ENCODE results near the gene GFY.
A peak's percentile ranks its signal among the peaks of the same experiment; 100 is the strongest.

GFY gene, protein sequence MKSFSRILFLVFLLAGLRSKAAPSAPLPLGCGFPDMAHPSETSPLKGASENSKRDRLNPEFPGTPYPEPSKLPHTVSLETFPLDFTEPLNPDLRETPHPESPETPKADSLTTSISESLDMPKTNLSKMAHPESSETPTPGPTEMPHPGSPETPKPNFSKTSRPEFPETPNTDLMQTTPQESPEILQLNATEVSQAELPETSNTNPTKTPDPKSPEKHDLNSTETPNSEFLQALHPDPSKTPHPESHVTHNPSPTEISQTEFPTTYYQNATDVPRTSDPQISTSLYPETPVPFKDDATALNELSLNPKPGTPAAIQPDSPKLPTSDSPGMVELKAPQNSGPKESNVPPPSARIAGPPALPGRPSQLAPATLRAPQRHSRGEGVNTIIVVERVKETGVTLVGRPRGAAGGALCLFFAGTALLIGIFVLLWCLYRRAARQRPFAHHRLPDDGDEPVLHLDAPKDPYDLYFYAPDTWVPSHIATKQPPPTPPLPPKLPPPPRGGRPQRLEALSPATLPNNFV

DNA sequence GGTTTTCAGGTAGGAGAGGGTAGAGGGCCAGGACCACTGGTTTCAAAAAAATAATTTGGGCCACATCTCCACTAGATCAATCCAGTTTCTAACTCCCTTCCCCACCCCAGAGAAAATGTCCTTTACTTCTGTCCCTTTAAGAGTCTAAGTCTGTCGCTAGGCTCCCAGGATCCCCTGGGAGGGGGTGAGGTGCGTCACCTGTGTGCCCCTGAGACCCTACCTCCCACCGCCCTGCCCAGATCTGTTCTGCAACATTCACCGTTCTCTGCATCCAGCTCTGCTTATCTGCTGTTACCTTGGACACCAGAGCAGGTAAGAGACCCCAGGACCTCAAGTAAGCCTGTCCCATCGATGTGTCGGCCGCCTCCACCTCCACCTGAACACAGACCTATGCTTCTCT, at the start of gene GFY:
Gene GFY (plus strand): TSS at position 211 of the 400 bp plus-strand sequence. CDS start 1,043 bp downstream, outside the sequence.
- in situ Hi-C loops (cut with HindIII; ENCODE audit: low pct_ligation_motif_present, low pct_unique_long_range_greater_than_20kb, low sequenced_read_pairs): no loop called here

DNA sequence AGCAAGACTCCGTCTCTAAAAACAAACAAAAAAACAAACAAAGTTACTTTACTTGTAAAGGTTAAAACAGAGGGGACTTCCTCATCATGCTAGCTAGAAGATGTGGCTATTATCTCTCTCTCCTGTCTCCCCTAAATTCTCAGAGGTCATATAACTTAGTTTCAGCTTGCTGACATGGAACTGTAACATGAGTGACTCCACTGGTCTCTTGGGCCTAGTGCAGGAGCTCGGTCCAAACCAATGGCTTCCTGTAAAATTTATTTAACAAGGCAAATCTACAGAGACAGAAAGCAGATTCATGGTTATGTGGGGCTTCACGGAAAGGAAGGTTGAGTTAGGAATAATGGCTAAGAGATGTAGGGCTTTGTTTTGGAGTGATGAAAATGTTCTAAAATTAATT, 46.7 kb upstream of the GFY start:
- DNase-seq: no peak
- in situ Hi-C loops (cut with HindIII; ENCODE audit: low pct_ligation_motif_present, low pct_unique_long_range_greater_than_20kb, low sequenced_read_pairs): no loop called here

More for the DNA sequence above, at the start of gene GFY:
- DNase-seq: no peak

DNA sequence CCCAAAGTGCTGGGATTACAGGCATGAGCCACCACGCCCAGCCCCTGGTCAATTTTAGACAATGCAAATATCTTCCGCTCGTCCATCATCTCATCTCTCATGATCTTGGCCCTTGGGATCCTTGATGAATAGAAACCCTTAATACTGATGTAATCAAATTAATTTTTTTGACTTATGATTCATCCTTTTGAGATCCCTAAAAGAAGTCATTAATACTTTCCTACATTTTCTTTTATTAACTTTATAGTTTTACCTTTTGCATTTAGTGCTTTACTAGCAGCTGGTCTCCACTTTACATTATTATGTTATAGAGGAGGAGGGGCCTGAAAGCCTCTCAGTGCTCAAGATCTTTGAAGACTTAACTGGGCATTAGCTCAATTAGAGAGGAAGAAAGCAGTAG, 44.8 kb upstream of the GFY start:
- in situ Hi-C loops (cut with HindIII; ENCODE audit: low pct_ligation_motif_present, low pct_unique_long_range_greater_than_20kb, low sequenced_read_pairs): no loop called here
- DNase-seq: no peak

DNA sequence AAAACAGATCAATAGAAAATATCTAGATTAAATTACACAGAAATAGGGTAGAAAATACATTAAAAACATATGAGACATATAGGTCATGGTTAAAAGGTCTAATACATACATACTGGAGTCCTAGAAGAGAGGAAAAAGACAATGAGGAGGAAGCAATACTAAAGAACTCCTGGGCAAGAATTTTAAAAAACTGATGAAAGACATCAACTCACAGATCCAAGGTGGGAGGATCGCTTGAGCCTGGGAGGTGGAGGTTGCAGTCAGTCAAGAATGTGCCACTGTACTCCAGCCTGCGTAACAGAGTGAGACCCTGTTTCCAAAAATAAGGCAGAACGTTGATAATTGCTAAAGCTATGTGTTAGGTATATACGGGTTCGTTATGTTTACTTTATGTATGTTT, 42.5 kb upstream of the GFY start:
- no peak for DNase-seq
- in situ Hi-C loops (cut with HindIII; ENCODE audit: low pct_ligation_motif_present, low pct_unique_long_range_greater_than_20kb, low sequenced_read_pairs): no loop called here

DNA sequence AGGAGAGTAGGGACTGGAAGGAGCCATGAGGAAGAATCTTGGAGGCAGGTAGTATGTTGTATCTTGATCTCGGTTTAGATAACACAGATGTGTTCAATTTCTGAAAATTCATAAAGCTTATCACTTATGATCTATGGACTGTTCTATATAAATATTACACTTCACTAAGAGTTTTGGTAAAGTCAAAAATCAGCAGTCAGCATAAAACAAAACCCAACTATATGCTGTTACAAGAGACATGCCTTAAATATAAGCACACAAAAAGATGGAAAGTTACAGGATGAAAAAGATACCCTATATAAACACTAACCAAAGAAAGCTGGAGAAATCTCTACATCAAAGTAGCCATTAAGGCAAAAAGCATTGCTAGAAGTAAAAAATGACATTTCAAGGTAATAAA, 41.6 kb upstream of the GFY start:
- in situ Hi-C loops (cut with HindIII; ENCODE audit: low pct_ligation_motif_present, low pct_unique_long_range_greater_than_20kb, low sequenced_read_pairs): no loop called here
- DNase-seq: no peak

DNA sequence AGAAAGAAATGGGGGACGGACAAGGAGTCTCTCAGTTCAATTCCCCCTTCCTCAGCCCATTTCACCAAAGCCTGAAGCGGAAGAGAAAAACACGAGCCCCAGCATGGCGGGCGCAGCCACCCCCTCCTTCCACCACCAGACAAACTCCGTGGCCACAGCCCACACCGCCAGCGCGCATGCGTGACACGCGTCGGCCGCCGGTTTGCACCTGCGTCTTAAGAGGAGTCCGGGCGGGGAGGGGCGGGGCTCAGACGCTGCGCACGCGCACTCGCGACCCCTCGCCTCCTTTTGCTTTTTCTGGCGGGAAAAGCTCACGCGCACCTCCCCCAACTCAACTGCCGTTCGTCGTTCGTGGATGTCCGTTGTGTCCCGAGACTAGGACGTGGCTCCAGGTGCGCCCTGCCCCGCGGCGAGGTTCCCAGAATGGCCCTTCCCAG, 37.2 kb upstream of the GFY start, which contains the start of gene KASH5:
Gene KASH5 (plus strand): TSS at position 314 of the 437 bp plus-strand sequence. CDS start 2,635 bp downstream, outside the sequence.
- peak; percentile 74 for DNase-seq
- in situ Hi-C loops (cut with HindIII; ENCODE audit: low pct_ligation_motif_present, low pct_unique_long_range_greater_than_20kb, low sequenced_read_pairs): no loop called here

DNA sequence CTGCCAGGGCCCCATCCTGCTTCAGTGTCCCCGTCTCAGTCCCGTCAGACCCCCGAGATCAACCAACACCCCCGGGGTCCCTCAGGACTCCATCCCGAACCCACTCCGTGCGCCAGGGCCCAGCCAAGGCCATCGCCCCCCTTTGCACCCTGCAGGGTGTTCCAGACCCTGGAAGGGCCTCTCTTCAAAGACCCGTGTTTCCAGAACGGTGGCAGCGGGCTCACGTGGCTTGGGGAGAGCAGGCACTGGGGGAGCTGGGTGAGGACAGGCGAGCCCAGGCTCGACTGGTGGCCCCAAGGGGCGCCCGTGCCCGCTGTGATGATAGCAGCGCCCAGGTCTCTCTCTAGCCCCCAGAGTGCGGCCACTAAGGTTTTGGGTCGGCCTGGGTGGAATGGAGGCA, 35.8 kb upstream of the GFY start:
- no peak for DNase-seq
- in situ Hi-C loops (cut with HindIII; ENCODE audit: low pct_ligation_motif_present, low pct_unique_long_range_greater_than_20kb, low sequenced_read_pairs): no loop called here

DNA sequence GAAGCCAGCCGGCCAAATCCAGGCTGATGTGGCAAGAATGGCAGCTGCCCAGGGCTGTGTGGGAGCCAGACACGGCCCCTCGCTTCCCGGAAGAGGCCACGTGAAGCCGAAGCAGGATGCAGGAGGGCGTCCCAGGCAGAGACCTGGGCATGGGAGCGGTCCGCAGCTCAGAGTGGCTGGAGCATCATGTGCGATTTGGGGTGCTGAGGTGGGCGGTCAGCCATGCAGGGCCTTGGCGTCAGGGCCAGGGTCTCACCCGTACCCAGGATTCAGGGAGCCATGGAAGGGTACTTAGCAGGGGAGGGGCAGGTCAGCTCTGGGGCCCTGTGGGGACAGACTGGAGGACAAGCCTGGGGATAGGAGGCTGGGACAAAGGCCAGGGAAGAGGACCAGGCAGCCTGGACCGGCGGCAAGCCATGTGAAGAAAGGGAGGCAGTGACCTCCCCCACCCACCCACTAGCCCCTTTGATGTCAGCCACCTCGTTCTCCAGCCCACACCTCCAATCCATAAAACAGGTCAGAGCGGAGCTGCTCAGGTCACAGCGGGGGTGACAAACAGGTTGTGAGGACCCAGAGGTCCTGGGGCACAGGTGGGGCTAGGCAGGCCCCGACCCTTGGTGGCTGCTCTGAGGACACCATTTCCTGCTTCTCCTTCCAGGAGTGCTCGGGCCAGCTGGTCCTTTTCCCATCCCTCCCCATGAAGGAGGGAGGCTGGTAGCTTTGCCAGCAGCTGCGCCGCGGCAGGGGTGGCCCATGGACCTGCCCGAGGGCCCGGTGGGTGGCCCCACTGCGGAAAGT, 34.9 kb upstream of the GFY start:
- in situ Hi-C loops (cut with HindIII; ENCODE audit: low pct_ligation_motif_present, low pct_unique_long_range_greater_than_20kb, low sequenced_read_pairs): no loop called here
- no peak for DNase-seq

DNA sequence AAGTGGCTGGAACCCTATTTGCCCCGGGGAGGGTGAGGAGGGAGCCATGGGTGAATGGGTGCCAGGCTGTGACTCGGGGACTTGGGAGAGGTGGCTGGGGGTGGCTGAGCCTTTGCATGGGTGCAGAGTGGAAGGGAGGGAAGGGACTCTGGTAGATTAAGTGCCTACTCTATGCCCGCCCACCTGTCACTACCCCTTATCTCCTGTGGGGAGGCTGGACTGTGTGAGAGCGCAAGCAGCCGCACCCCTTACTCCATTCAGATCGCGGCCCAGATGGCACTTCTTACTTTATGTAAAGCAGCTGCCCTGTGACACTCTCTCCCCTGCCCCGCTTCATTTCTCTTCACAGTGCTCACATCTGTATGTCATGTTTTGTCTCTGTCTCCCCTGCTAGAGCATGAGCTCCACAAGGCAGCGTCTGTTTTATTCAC, 34.2 kb upstream of the GFY start:
- no peak for DNase-seq
- in situ Hi-C loops (cut with HindIII; ENCODE audit: low pct_ligation_motif_present, low pct_unique_long_range_greater_than_20kb, low sequenced_read_pairs): no loop called here

DNA sequence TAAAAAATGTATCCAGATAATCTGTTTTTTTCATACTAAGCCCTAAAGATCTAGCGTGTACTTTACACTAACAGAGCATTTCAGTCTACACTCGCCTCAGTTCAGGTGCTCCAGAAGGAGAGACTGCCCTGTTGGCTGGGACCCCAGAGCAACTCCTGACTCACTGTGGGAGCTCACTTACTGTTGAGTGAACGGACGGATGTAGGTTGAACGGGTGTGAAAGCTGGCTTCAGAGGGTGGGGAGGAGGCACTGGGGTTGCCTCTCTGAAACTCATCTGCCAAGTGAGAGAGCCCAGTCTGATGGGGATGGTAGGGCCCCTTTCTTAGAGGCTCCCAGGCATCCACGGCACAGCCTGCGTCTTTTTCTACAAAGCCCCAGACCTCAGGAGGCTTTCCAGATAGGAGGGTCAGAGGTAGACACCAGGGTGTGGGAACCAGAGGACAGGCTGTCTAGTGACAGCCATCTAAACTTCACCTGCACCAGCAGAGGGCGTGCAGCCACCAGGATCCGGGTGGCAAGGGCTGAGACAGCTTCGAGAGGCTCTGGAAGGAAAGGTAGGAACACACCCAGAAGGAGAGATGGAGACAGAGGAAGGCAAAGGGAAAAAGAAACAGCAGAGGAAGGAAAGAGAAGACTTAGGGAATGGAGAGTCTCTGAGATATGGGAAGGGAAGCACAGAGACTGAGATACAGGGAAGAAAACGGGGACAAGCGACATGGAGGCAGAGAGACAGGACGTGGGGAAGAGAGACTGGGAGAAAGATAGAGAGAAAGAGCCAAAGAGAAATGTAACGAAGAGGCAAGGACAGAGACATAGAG, 33.4 kb upstream of the GFY start:
- in situ Hi-C loops (cut with HindIII; ENCODE audit: low pct_ligation_motif_present, low pct_unique_long_range_greater_than_20kb, low sequenced_read_pairs): no loop called here
- DNase-seq: peak; percentile 73

DNA sequence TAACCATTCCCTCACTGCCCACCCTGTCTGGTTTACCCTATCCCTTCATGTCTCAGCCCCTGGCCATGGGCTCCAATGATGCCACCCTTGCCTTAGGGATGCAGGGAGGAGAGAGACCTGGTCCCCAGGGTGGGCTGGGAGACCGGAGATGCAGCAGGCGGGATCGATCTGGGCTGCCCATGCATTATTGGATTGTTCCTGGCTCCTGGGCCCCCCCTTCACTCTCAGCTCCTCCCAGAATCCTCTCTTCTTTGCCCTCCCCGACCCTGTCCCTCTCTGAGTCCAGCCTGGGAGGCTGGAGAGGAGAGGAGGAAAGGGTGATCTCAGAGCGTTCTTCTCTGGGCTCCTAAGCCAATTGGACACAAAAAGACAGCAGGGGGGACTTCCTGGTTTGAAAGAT, 31.3 kb upstream of the GFY start:
- in situ Hi-C loops (cut with HindIII; ENCODE audit: low pct_ligation_motif_present, low pct_unique_long_range_greater_than_20kb, low sequenced_read_pairs): no loop called here
- DNase-seq: no peak

DNA sequence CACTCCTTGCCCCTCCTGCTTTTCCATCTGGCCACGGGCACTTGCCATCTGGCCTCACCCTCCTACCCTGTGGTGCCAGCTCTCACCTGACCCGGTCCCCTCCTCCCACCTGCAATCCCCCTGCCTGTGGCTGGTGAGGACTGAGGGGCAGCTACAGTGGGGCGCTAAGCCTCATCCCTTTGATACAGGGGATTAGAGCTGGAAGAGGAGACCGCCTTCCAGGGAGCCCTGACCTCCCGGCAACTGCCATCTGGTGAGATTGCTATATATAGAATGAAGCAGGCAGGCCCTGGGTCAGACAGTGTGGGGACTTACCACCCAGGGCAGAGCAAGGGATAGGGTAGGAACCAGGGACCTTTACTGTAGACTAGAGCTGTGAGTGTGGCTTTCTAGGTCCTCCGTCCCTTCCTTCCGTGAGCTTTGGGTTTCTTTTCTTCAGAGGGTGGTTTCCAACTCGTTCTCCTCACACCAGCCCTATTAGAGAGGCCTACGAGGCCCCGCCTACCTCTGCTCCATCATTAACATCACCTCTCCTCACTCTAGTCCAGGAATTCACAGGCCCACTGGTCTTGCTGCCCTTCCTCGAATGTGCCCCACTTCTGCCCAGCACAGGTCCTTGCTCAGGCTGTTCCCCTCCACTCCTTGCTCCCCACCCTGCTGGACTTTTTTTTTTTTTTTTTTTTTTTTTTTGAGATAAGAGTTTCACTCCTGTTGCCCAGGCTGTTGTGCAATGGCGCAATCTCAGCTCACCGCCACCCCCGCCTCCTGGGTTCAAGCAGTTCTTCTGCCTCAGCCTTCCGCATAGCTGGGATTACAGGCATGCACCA, 29.4 kb upstream of the GFY start:
- DNase-seq: no peak
- in situ Hi-C loops (cut with HindIII; ENCODE audit: low pct_ligation_motif_present, low pct_unique_long_range_greater_than_20kb, low sequenced_read_pairs): no loop called here

DNA sequence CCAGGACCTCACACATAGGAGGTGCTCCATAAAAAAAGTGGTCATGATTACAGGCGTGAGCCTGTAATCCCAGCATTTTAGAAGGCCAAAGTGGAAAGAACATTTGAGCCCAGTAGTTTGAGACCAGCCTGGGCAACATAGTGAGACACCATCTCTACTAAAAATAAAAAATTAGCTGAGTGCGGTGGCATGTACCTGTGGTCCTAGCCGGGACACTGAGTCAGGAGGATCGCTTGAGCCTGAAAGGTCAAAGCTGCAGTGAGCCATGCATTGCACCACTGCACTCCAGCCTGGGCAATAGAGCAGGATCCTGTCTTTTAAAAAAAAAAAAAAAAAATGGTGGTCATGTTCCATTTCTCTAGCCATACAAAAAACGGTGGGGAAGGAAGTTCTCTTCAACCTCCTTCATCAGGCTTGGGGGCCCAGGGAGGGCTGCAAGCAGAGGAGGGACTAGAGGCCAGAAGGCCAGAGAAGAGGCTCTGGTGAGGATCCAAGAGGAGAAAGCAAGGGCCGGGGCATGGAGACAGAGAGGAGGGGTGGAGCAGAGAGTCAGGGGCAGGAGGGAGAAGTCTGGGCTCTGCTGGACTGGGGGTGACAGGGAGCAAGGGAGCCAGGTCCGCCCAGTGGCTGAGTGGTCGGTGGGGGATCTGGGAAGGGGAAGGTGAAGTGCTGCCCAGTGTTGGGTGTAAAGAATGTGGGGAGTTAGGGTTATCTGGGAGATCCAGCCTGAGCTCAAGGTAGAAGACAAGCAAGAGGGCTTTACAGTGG, 28.3 kb upstream of the GFY start:
- no peak for DNase-seq
- in situ Hi-C loops (cut with HindIII; ENCODE audit: low pct_ligation_motif_present, low pct_unique_long_range_greater_than_20kb, low sequenced_read_pairs): no loop called here

DNA sequence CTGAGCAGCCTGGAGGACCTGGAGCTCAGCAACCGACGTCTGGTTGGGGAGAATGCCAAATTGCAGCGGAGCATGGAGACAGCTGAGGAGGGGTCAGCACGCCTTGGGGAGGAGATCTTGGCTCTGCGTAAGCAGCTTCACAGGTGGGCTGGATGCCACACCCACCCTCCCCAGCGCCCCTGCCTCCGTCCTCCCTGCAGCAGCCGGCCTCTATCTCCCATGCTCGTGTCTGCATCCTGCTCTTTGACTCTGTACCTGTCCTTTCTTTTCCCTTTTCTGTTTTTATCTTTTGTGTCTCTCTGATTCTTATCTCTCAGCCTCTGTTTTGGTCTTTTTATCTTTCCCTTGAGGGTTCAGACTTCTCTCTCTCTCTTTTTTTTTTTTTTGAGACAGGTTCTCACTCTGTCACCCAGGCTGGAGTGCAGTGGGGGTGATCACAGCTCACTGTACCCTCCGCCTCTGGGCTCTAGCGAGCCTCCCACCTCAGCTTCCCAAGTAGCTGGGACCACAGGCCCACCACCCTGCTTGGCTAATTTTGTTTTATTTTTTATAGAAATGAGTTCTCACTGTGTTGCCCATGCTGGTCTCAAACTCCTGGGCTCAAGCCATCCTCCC, 27.1 kb upstream of the GFY start:
- DNase-seq: no peak
- in situ Hi-C loops (cut with HindIII; ENCODE audit: low pct_ligation_motif_present, low pct_unique_long_range_greater_than_20kb, low sequenced_read_pairs): no loop called here

DNA sequence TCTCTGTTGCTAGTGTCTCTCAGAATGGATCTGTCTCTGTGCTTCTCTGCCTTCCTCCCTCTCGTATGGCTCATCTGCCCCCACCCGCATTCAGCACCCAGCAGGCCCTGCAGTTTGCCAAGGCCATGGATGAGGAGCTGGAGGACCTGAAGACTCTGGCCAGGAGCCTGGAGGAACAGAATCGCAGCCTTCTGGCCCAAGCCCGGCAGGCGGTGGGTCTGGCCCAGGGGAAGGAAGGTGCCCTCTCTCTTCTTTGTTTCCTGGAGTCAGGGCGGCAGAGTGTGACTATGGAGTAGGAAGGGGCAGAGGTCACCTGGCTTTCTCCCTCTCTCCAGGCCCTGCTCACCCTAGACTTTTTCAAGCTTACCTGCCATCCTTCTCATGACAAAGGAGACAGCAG, 26.3 kb upstream of the GFY start:
- in situ Hi-C loops (cut with HindIII; ENCODE audit: low pct_ligation_motif_present, low pct_unique_long_range_greater_than_20kb, low sequenced_read_pairs): no loop called here
- DNase-seq: no peak

DNA sequence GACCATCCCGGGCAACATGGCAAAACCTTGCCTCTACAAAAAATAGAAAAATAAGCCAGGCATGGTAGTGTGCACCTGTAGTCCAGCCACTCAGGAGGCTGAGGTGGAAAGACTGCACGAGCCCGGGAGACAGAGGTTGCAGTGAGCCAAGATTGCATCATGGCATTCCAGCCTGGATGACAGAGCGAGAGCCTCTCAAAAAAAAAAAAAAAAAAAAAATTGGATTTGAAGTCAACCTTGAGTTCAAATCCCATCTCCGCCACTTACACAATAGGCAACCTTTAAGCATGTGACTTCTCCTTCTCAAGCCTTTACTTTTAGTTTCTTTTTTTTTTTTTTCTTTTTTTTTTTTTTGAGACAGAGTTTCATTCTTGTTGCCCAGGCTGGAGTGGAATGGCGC, 25.2 kb upstream of the GFY start:
- in situ Hi-C loops (cut with HindIII; ENCODE audit: low pct_ligation_motif_present, low pct_unique_long_range_greater_than_20kb, low sequenced_read_pairs): no loop called here
- no peak for DNase-seq
